GM18511 (cell line): ENCODE results near the gene SMOC2.

Experiments
- ATAC-seq: cut with Tn5 transposase; IDR thresholded peaks from one replicate; pipeline ENCODE4 v1.9.1; 2021; ENCODE audit warnings: mild to moderate bottlenecking, moderate library complexity; ENCODE audit not compliant: unreplicated experiment

Gene SMOC2

GRCh38 chr6:168440520-168441433 is at the start of gene SMOC2:
Gene SMOC2, plus strand, starts transcription at chr6:168441184. Its CDS starts 187 bp downstream, at chr6:168441371.
- ATAC-seq, result no peak

GRCh38 chr6:168393126-168393870 is 47.7 kb upstream of the SMOC2 start:
- ATAC-seq, result no peak

GRCh38 chr6:168394606-168395005 is 46.4 kb upstream of the SMOC2 start:
- no peak for ATAC-seq

GRCh38 chr6:168395983-168396382 is 45.0 kb upstream of the SMOC2 start:
- no peak for ATAC-seq

- ATAC-seq, result no peak
These were observed 44.4 kb upstream of the SMOC2 start for GRCh38 chr6:168396561-168396960.

GRCh38 chr6:168397012-168397411 is 44.0 kb upstream of the SMOC2 start:
- ATAC-seq, result no peak

- no peak for ATAC-seq
These were observed 40.9 kb upstream of the SMOC2 start for GRCh38 chr6:168400037-168400436.

- ATAC-seq, result no peak
These were observed 37.5 kb upstream of the SMOC2 start for GRCh38 chr6:168403370-168404005.

- no peak for ATAC-seq
These were observed 36.4 kb upstream of the SMOC2 start for GRCh38 chr6:168404560-168404959.

- ATAC-seq, result no peak
These were observed 33.1 kb upstream of the SMOC2 start for GRCh38 chr6:168407842-168408241.

GRCh38 chr6:168408504-168409136 is 32.4 kb upstream of the SMOC2 start:
- ATAC-seq, result no peak

GRCh38 chr6:168410035-168410434 is 30.9 kb upstream of the SMOC2 start:
- ATAC-seq, result no peak

GRCh38 chr6:168410554-168411011 is 30.4 kb upstream of the SMOC2 start:
- ATAC-seq, result no peak

- ATAC-seq, result no peak
These were observed 29.9 kb upstream of the SMOC2 start for GRCh38 chr6:168411130-168411529.

GRCh38 chr6:168411793-168412192 is 29.2 kb upstream of the SMOC2 start:
- ATAC-seq, result no peak

- ATAC-seq, result no peak
These were observed 28.5 kb upstream of the SMOC2 start for GRCh38 chr6:168412456-168412855.

- ATAC-seq, result no peak
These were observed 27.8 kb upstream of the SMOC2 start for GRCh38 chr6:168413018-168413720.

GRCh38 chr6:168413856-168414255 is 27.1 kb upstream of the SMOC2 start:
- ATAC-seq, result no peak

- no peak for ATAC-seq
These were observed 26.5 kb upstream of the SMOC2 start for GRCh38 chr6:168414336-168415097.
